OCI-LY1 (cell line): ENCODE data around the gene C1QTNF1.

Experiments used
- CTCF ChIP-seq: fragments of 200-600 bp; sonication (generic), shearing (Covaris generic); IDR thresholded peaks from 2 replicates; pipeline ENCODE4 v1.5.1; 2017; ENCODE audit warnings: mild to moderate bottlenecking, antibody characterized with exemption, low read length, moderate library complexity, mixed read lengths
- EZH2 ChIP-seq: fragments of 200-600 bp; sonication (generic), shearing (Covaris generic); IDR thresholded peaks from 2 replicates; pipeline ENCODE4 v1.8.0; 2017; ENCODE audit warnings: borderline replicate concordance, mixed run types, mild to moderate bottlenecking, antibody characterized with exemption, low read length, moderate library complexity, mixed read lengths

- TF ChIP-seq CTCF, result no peak
- TF ChIP-seq EZH2, result no peak
Observed at GRCh38 chr17:79018370-79018695, 5.6 kb upstream of the C1QTNF1 start.
